ENCODE data around the gene RASAL2. TPM values are rescaled to one million over a fixed set of nuclear protein-coding genes. Genes with fewer than 3 reads are reported as not detected.

Gene RASAL2
- total RNA-seq, 1 donor from 2014 or later: 57.5 TPM

GRCh38 chr1:178209935-178210334 lies 116.0 kb downstream of the RASAL2 start:
- no peak for DNase-seq (ENCODE audit: low spot score in 2 of 2)
- no peak overlapping the region for H3K4me3 ChIP-seq
- peaks cover 9 to 38% of the 10 kb centered on the region in 2 donors for H3K9me3 ChIP-seq
- H3K4me1 ChIP-seq: no peaks in the 10 kb centered on the region
- H3K27ac ChIP-seq: no peak overlapping the region
- intact Hi-C loops (cut with DNase I): no loop called here
- H3K36me3 ChIP-seq: peaks cover 0 to 8% of the 10 kb centered on the region in 2 donors
- TF ChIP-seq CTCF (IDR thresholded peaks at IDR 0.05): no peak
- no peaks in the 10 kb centered on the region for H3K27me3 ChIP-seq

GRCh38 chr1:178218550-178218949 lies 124.6 kb downstream of the RASAL2 start:
- Histone ChIP-seq H3K36me3 (no peaks in the 10 kb centered on the region), H3K27me3 (no peaks in the 10 kb centered on the region), H3K27ac (no peak overlapping the region), H3K4me1 (no peaks in the 10 kb centered on the region), H3K9me3 (no peaks in the 10 kb centered on the region), H3K4me3 (no peak overlapping the region)
- intact Hi-C loops (cut with DNase I): no loop called here
- no peak for TF ChIP-seq CTCF (IDR thresholded peaks at IDR 0.05)
- DNase-seq (ENCODE audit: low spot score in 2 of 2): no peak

- Histone ChIP-seq H3K4me1 (no peaks in the 10 kb centered on the region), H3K27ac (no peak overlapping the region), H3K27me3 (no peaks in the 10 kb centered on the region), H3K9me3 (no peaks in the 10 kb centered on the region), H3K36me3 (no peaks in the 10 kb centered on the region), H3K4me3 (no peak overlapping the region)
- no peak for DNase-seq (ENCODE audit: low spot score in 2 of 2)
- no peak for TF ChIP-seq CTCF (IDR thresholded peaks at IDR 0.05)
- intact Hi-C loops (cut with DNase I): no loop called here
Measured at GRCh38 chr1:178220094-178220493, 126.2 kb downstream of the RASAL2 start.

GRCh38 chr1:178223289-178223688 lies 129.4 kb downstream of the RASAL2 start:
- Histone ChIP-seq H3K27me3 (no peaks in the 10 kb centered on the region), H3K27ac (no peak overlapping the region), H3K4me3 (no peak overlapping the region), H3K4me1 (no peaks in the 10 kb centered on the region), H3K9me3 (no peaks in the 10 kb centered on the region), H3K36me3 (no peaks in the 10 kb centered on the region)
- intact Hi-C loops (cut with DNase I): no loop called here
- no peak for TF ChIP-seq CTCF (IDR thresholded peaks at IDR 0.05)
- DNase-seq (ENCODE audit: low spot score in 2 of 2): no peak

GRCh38 chr1:178224358-178224757 lies 130.5 kb downstream of the RASAL2 start:
- Histone ChIP-seq H3K27ac (no peak overlapping the region), H3K4me1 (no peaks in the 10 kb centered on the region), H3K27me3 (no peaks in the 10 kb centered on the region), H3K4me3 (no peak overlapping the region), H3K9me3 (no peaks in the 10 kb centered on the region), H3K36me3 (no peaks in the 10 kb centered on the region)
- TF ChIP-seq CTCF (IDR thresholded peaks at IDR 0.05): no peak
- DNase-seq (ENCODE audit: low spot score in 2 of 2): no peak
- intact Hi-C loops (cut with DNase I): no loop called here

GRCh38 chr1:178230881-178231409 lies 137.0 kb downstream of the RASAL2 start:
- no peaks in the 10 kb centered on the region for H3K4me1 ChIP-seq
- no peaks in the 10 kb centered on the region for H3K36me3 ChIP-seq
- no peak overlapping the region for H3K27ac ChIP-seq
- H3K4me3 ChIP-seq: no peak overlapping the region
- H3K9me3 ChIP-seq: no peaks in the 10 kb centered on the region
- intact Hi-C loops (cut with DNase I): no loop called here
- H3K27me3 ChIP-seq: no peaks in the 10 kb centered on the region
- no peak for TF ChIP-seq CTCF (IDR thresholded peaks at IDR 0.05)
- DNase-seq (ENCODE audit: low spot score in 2 of 2): no peak

All from ascending aorta (tissue), 2 donors.